ENCODE results near the gene HOXA4.

GRCh38 chr7:27103489-27104226 is 26.9 kb downstream of the HOXA4 start:
- no peak for TF ChIP-seq CTCF (IDR thresholded peaks at IDR 0.05)
- no peak for TF ChIP-seq POLR2A (IDR thresholded peaks at IDR 0.05)
